Panc1 (cell line): ENCODE measurements around the gene MAP2K5.

Experiments used
- CTCF ChIP-seq: fragments of 450-650 bp; IDR thresholded peaks from 2 replicates; pipeline ENCODE4 v1.5.1; 2017; ENCODE audit warnings: mild to moderate bottlenecking
- POLR2AphosphoS5 ChIP-seq: IDR thresholded peaks from 2 replicates; pipeline ENCODE4 v1.6.1; 2012; ENCODE audit warnings: mild to moderate bottlenecking, low read depth, low read length, moderate library complexity

- no peak for TF ChIP-seq CTCF
- TF ChIP-seq POLR2AphosphoS5: no peak
These were observed 311.0 kb downstream of the MAP2K5 start for GRCh38 chr15:67853454-67853853.
